NT2/D1 (cell line): ENCODE data around the gene DNAH1.

Experiments
- DNase-seq: peaks from one replicate; pipeline ENCODE4 v3.0.0-alpha.2; 2011; ENCODE audit warnings: low read depth, low spot score
- H3K27me3 ChIP-seq: 2 replicates; pipeline ENCODE4 v1.6.0; 2011; ENCODE audit warnings: mild to moderate bottlenecking; ENCODE audit not compliant: insufficient read length, insufficient read depth
- H3K36me3 ChIP-seq: 2 replicates; pipeline ENCODE4 v1.6.1; 2011; ENCODE audit warnings: mild to moderate bottlenecking, low read length, mixed read lengths; ENCODE audit not compliant: insufficient read depth, insufficient read length
- H3K4me1 ChIP-seq: 2 replicates; pipeline ENCODE4 v1.5.1; 2011; ENCODE audit not compliant: insufficient read depth, insufficient read length
- H3K4me3 ChIP-seq: 2 replicates; pipeline ENCODE4 v1.5.1; 2011; ENCODE audit warnings: low read depth; ENCODE audit not compliant: insufficient read length
- H3K9ac ChIP-seq: 2 replicates; pipeline ENCODE4 v1.6.0; 2011; ENCODE audit warnings: low read depth; ENCODE audit not compliant: insufficient read length
- H3K9me3 ChIP-seq: 2 replicates; pipeline ENCODE4 v1.5.1; 2011; ENCODE audit warnings: mild to moderate bottlenecking, low read length; ENCODE audit not compliant: insufficient read depth
- SUZ12 ChIP-seq: IDR thresholded peaks from 2 replicates; pipeline ENCODE4 v1.6.1; 2011; ENCODE audit not compliant: insufficient read length, insufficient read depth; ENCODE audit errors: extremely low read depth
- YY1 ChIP-seq: IDR thresholded peaks from 2 replicates; pipeline ENCODE4 v1.6.1; 2011; ENCODE audit not compliant: insufficient read length, insufficient read depth
- ZNF274 ChIP-seq: IDR thresholded peaks from 2 replicates; pipeline ENCODE4 v1.6.1; 2011; ENCODE audit warnings: mild to moderate bottlenecking, low read depth, low read length

The DNAH1 gene

GRCh38 chr3:52437326-52438103 is 121.4 kb downstream of the DNAH1 start:
- peaks cover 2% of the 10 kb centered on the region for H3K4me1 ChIP-seq
- H3K9ac ChIP-seq, result no peak overlapping the region
- no peaks in the 10 kb centered on the region for H3K27me3 ChIP-seq
- DNase-seq, result no peak
- TF ChIP-seq SUZ12, result no peak
- TF ChIP-seq ZNF274, result no peak
- TF ChIP-seq YY1, result no peak
- H3K9me3 ChIP-seq, result no peaks in the 10 kb centered on the region
- H3K36me3 ChIP-seq, result peaks cover 5% of the 10 kb centered on the region
- no peak overlapping the region for H3K4me3 ChIP-seq

- Histone ChIP-seq H3K4me3 (no peak overlapping the region), H3K4me1 (peaks cover 2% of the 10 kb centered on the region), H3K36me3 (peaks cover 5% of the 10 kb centered on the region), H3K9me3 (no peaks in the 10 kb centered on the region), H3K9ac (no peak overlapping the region), H3K27me3 (no peaks in the 10 kb centered on the region)
- no peak for TF ChIP-seq YY1
- TF ChIP-seq SUZ12, result no peak
- no peak for TF ChIP-seq ZNF274
- DNase-seq, result no peak
Observed at GRCh38 chr3:52438104-52438376, 121.9 kb downstream of the DNAH1 start.

GRCh38 chr3:52438579-52439425 is 122.7 kb downstream of the DNAH1 start:
- no peak for DNase-seq
- no peak overlapping the region for H3K9ac ChIP-seq
- no peaks in the 10 kb centered on the region for H3K9me3 ChIP-seq
- H3K4me3 ChIP-seq, result no peak overlapping the region
- no peaks in the 10 kb centered on the region for H3K27me3 ChIP-seq
- TF ChIP-seq YY1, result no peak
- no peak for TF ChIP-seq ZNF274
- no peak for TF ChIP-seq SUZ12
- H3K36me3 ChIP-seq, result peaks cover 5% of the 10 kb centered on the region
- H3K4me1 ChIP-seq, result no peaks in the 10 kb centered on the region

DNA sequence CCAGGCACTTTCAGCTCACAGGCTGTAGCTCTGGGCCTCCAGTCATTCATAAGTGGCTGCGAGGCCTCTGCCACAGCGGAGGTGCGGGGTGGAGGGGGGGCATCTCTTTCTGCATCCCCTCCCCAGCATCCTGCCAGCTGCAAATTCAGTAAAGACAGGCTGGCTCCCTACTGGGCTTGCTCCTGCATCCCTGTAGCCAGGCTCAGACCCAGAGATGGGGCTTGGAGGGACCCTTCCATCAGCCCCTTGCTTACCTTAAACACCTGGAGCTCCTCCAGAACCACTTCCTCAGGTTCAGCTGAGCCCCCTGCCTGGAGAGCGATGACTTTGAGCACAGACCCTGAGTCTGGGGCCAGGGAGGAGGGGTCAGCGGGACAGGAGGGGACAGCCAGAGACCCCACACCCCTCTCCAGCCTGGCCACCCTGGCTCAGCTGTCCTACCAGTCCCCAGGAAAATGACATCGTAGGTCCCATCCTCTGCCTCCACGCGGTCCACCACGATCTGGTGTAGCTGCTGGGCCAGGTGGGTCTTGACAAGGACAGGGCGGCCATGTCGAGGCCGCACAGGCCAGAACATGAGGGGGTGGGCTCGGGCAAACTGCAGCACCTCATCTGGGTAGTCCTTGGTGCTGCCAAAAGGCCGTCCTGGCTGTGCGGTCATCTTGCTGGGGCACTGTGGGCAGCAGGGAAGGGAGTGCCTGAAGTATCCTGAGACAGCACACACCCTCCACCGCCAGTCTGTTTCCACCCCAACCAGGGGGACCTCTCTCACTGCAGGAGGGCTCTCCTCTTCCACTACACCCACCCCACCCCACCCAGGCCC is 123.5 kb downstream of the DNAH1 start:
- H3K27me3 ChIP-seq, result no peaks in the 10 kb centered on the region
- DNase-seq, result no peak
- no peak overlapping the region for H3K9ac ChIP-seq
- no peaks in the 10 kb centered on the region for H3K9me3 ChIP-seq
- peaks cover 5% of the 10 kb centered on the region for H3K4me1 ChIP-seq
- H3K4me3 ChIP-seq, result no peak overlapping the region
- TF ChIP-seq ZNF274 (no peak), YY1 (no peak), SUZ12 (no peak)
- peaks cover 5% of the 10 kb centered on the region for H3K36me3 ChIP-seq

DNA sequence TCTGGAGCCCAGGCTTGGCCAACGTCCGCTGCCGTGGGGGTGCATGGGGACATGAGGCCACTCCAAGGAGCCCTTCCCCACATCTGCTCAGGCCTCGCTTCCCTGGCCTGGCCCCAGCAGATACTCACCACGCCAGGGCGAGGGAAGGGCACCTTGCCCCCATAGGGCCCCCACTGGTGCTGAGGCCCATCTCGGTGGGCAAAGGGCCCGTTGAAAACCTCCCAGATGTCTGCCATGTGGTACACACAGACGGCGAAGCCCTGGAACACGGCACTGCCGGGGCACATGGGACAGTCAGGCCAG is 124.1 kb downstream of the DNAH1 start:
- Histone ChIP-seq H3K4me1 (peaks cover 9% of the 10 kb centered on the region), H3K36me3 (peaks cover 5% of the 10 kb centered on the region), H3K4me3 (no peak overlapping the region), H3K9me3 (no peaks in the 10 kb centered on the region), H3K9ac (no peak overlapping the region), H3K27me3 (no peaks in the 10 kb centered on the region)
- no peak for DNase-seq
- TF ChIP-seq ZNF274 (no peak), YY1 (no peak), SUZ12 (no peak)

DNA sequence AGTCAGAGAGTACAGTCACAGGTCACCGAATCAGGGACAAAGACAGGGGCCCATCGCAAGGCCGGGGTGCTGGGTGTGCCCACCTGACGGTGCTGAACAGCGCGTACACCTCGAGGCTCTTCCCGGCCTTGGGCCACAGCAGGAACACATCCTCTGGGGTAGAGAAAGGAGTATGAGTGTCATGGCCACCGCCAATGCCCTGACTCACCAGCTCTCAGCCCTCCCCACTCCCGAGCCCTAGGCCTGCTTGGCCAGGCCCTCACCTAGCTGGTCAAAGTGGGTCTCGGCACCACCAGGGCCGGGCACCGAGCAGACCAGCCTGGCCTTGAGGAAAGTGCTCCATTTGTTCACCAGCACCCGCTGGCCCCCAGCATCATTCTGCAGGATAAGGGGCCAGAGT is 124.6 kb downstream of the DNAH1 start:
- no peak overlapping the region for H3K4me3 ChIP-seq
- H3K27me3 ChIP-seq, result peaks cover 3% of the 10 kb centered on the region
- no peak overlapping the region for H3K9ac ChIP-seq

More for the DNA sequence above, 124.6 kb downstream of the DNAH1 start:
- peaks cover 5% of the 10 kb centered on the region for H3K36me3 ChIP-seq
- no peak for DNase-seq
- peaks cover 12% of the 10 kb centered on the region for H3K4me1 ChIP-seq
- TF ChIP-seq YY1 (no peak), ZNF274 (no peak), SUZ12 (no peak)
- H3K9me3 ChIP-seq, result no peaks in the 10 kb centered on the region
